NCI-H146 (cell line): ENCODE data around the gene KLF18.
"Not testable (repeated sequence)": the region's sequence is repeated elsewhere in the genome, so short reads cannot be mapped to it uniquely, and the experiment has no call there.

Experiments used
- DNase-seq: peaks from one replicate; lab custom pipeline; 2025; lab: John Stamatoyannopoulos, UW

KLF18 gene

GRCh38 chr1:44120398-44120949 lies 21.0 kb downstream of the KLF18 start:
- DNase-seq, result no peak

GRCh38 chr1:44119525-44119924 lies 21.9 kb downstream of the KLF18 start:
- peak; percentile 43 for DNase-seq

- DNase-seq, result no peak
Measured at GRCh38 chr1:44118682-44119081, 22.7 kb downstream of the KLF18 start, which contains the start of gene KLF17. KLF17 (plus strand) TSS chr1:44118821; CDS start chr1:44118908, 87 bp downstream.

- not testable (repeated sequence) for DNase-seq
Measured at GRCh38 chr1:44117272-44117671, 24.2 kb downstream of the KLF18 start.

GRCh38 chr1:44114098-44114497 lies 27.3 kb downstream of the KLF18 start:
- no peak for DNase-seq

- no peak for DNase-seq
Measured at GRCh38 chr1:44113095-44113609, 28.3 kb downstream of the KLF18 start.

- DNase-seq, result no peak
Measured at GRCh38 chr1:44112486-44112885, 28.9 kb downstream of the KLF18 start.

- no peak for DNase-seq
Measured at GRCh38 chr1:44111861-44112260, 29.6 kb downstream of the KLF18 start.

GRCh38 chr1:44110916-44111315 lies 30.5 kb downstream of the KLF18 start:
- no peak for DNase-seq

GRCh38 chr1:44108971-44109370 lies 32.5 kb downstream of the KLF18 start:
- no peak for DNase-seq

- DNase-seq, result no peak
Measured at GRCh38 chr1:44108241-44108640, 33.2 kb downstream of the KLF18 start.

GRCh38 chr1:44105810-44106209 lies 35.6 kb downstream of the KLF18 start:
- no peak for DNase-seq

- DNase-seq, result peak; percentile 78
Measured at GRCh38 chr1:44103270-44104131, 37.9 kb downstream of the KLF18 start.

- no peak for DNase-seq
Measured at GRCh38 chr1:44101328-44101727, 40.1 kb downstream of the KLF18 start.

GRCh38 chr1:44100183-44100868 lies 41.1 kb downstream of the KLF18 start:
- no peak for DNase-seq

- no peak for DNase-seq
Measured at GRCh38 chr1:44094047-44094446, 47.4 kb downstream of the KLF18 start.

GRCh38 chr1:44090429-44091252 lies 50.8 kb downstream of the KLF18 start:
- no peak for DNase-seq

- peak; percentile 46 for DNase-seq
Measured at GRCh38 chr1:44089371-44090048, 51.9 kb downstream of the KLF18 start.
